Esophagus muscularis mucosa (tissue), 4 donors: ENCODE measurements around the gene CNTN5. TPM values are rescaled to one million over a fixed set of nuclear protein-coding genes. Genes with fewer than 3 reads are reported as not detected.

Source experiments
- DNase-seq: peaks from one replicate; pipeline ENCODE4 v3.0.0-alpha.2; 2017; ENCODE audit errors: extremely low spot score
- H3K27ac ChIP-seq, 4 donors: fragments of 200-600 bp; sonication (generic); replicated peaks in 1 of 4; 1 replicate in 3 of 4; 2 replicates in 1 of 4; pipeline ENCODE4 v1.5.1; 2016 to 2019; ENCODE audit warnings: mild to moderate bottlenecking in 1 of 4
- H3K27me3 ChIP-seq, 4 donors: fragments of 200-600 bp; sonication (generic); one replicate each; pipeline versions ENCODE4 v1.5.1 to v1.6.0; 2016 to 2019
- H3K36me3 ChIP-seq, 4 donors: fragments of 200-600 bp; sonication (generic); one replicate each; pipeline ENCODE4 v1.5.1; 2016 to 2019
- H3K4me1 ChIP-seq, 4 donors: fragments of 200-600 bp; sonication (generic); one replicate each; pipeline ENCODE4 v1.5.1; 2016 to 2019
- H3K4me3 ChIP-seq, 4 donors: fragments of 200-600 bp; sonication (generic); 1 replicate in 2 of 4; 2 replicates in 2 of 4; pipeline ENCODE4 v1.5.1; 2016 to 2019; ENCODE audit warnings: mild to moderate bottlenecking in 4 of 4, moderate library complexity in 1 of 4
- H3K9me3 ChIP-seq, 4 donors: fragments of 200-600 bp; sonication (generic); 1 replicate in 3 of 4; 2 replicates in 1 of 4; pipeline ENCODE4 v1.5.1; 2016 to 2019
- CTCF ChIP-seq, 3 experiments: fragments of 200-600 bp in 2 of 3; fragments of 450-650 bp in 1 of 3; sonication (generic) in 2 of 3; IDR thresholded peaks; one replicate each; pipeline ENCODE4 v1.5.1; 2017 to 2019; ENCODE audit warnings: antibody characterized with exemption in 3 of 3, mild to moderate bottlenecking in 2 of 3, moderate library complexity in 1 of 3
- EP300 ChIP-seq: sonication (generic); formaldehyde crosslinking; IDR thresholded peaks from one replicate; pipeline ENCODE4 v1.6.1; 2017; ENCODE audit warnings: antibody characterized with exemption
- POLR2A ChIP-seq: fragments of 450-650 bp; IDR thresholded peaks from one replicate; pipeline ENCODE4 v1.6.1; 2017; ENCODE audit warnings: antibody characterized with exemption, moderate library complexity, mild to moderate bottlenecking, low read depth
- POLR2AphosphoS5 ChIP-seq, 2 donors: sonication (generic); formaldehyde crosslinking; IDR thresholded peaks; one replicate each; pipeline ENCODE4 v1.6.1; 2017; ENCODE audit warnings: antibody characterized with exemption in 2 of 2
- WGBS: methylation state at CpG from one replicate; pipeline ENCODE4 v1.1.5; 2018; 5-methylcytosine and 5-hydroxymethylcytosine counted together
- intact Hi-C: fragments of 100-400 bp; cut with DNase I; formaldehyde crosslinking; loops from one replicate; pipeline ENCODE4 v1.15.1; 2023
- total RNA-seq, 4 donors: library from RNA; depleted of rRNA; stranded (reverse); fragments of >200 nt; gene quantifications; one replicate each; pipeline versions ENCODE4 v1.1.0 to v1.2.1, GENCODE V29; 2016

Gene CNTN5
- total RNA-seq, 4 donors from 2014 or later, result 0.06 TPM; not detected in 3

GRCh38 chr11:100094121-100094865 lies 1073.5 kb downstream of the CNTN5 start:
- intact Hi-C loops, result no loop called here
- TF ChIP-seq EP300, result no peak
- WGBS, result 74% methylated on average over 4 of the region's 4 CpGs
- no peaks in the 10 kb centered on the region for H3K9me3 ChIP-seq
- H3K27me3 ChIP-seq, result no peaks in the 10 kb centered on the region
- no peaks in the 10 kb centered on the region for H3K36me3 ChIP-seq
- H3K4me3 ChIP-seq, result no peak overlapping the region
- no peak for DNase-seq
- no peak overlapping the region for H3K27ac ChIP-seq
- H3K4me1 ChIP-seq, result peaks cover 0 to 2% (median 0%) of the 10 kb centered on the region in 4 donors

DNA sequence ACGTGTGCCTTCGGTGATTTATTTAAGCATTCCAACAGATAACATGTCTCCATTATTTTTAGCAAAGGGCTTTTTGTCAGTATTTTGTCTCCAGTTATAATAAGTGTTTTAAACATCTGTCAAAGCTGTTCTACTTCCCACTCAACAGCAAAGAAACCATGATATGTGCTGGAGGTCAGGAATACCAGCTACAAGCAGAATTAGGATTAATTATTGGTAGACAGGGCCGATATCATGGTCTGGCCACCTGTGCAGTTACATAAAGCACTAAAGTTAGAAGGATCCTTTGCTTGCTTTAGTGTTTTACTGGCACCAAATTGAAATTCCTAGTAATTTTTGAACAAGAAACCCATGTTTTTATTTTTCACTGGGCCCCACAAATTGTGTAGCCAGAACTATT lies 1075.1 kb downstream of the CNTN5 start:
- WGBS, result 42% methylated on average over 3 of the region's 3 CpGs
- Histone ChIP-seq H3K9me3 (no peaks in the 10 kb centered on the region), H3K27me3 (no peaks in the 10 kb centered on the region), H3K4me1 (peaks cover 0 to 2% (median 0%) of the 10 kb centered on the region in 4 donors), H3K36me3 (no peaks in the 10 kb centered on the region), H3K4me3 (no peak overlapping the region), H3K27ac (no peak overlapping the region)
- TF ChIP-seq EP300 (no peak), POLR2A (no peak), CTCF (IDR thresholded peaks at IDR 0.05) (no peak), POLR2AphosphoS5 (IDR thresholded peaks at IDR 0.05) (no peak)
- no peak for DNase-seq
- intact Hi-C loops, result no loop called here

DNA sequence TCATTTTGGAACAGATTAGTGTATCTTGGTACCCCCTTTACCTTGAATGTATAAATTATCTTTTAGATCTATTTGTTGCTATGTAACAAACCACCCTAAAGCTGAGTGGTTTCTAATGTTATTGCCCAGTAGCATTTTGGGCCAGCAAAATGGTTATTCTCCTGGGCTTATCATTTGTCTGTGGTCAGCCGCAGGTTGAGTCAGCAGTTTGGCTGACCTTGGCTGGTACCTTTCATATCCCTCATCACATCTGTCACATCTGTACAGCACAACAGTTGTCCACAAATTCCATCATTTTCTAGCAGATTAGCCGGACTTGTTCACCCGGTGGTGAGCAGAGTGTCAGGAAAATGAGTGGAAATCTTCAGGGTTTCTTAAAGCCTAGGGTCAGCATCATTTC lies 1077.8 kb downstream of the CNTN5 start:
- WGBS, result 75% methylated on average over 3 of the region's 3 CpGs

GRCh38 chr11:100105255-100105981 lies 1084.7 kb downstream of the CNTN5 start:
- TF ChIP-seq POLR2A (no peak), POLR2AphosphoS5 (IDR thresholded peaks at IDR 0.05) (no peak), EP300 (no peak), CTCF (IDR thresholded peaks at IDR 0.05) (no peak)
- Histone ChIP-seq H3K27ac (no peak overlapping the region), H3K27me3 (no peaks in the 10 kb centered on the region), H3K9me3 (no peaks in the 10 kb centered on the region), H3K36me3 (no peaks in the 10 kb centered on the region), H3K4me1 (no peaks in the 10 kb centered on the region), H3K4me3 (no peak overlapping the region)
- DNase-seq, result no peak
- WGBS, result 78% methylated on average over 4 of the region's 4 CpGs
- intact Hi-C loops, result no loop called here

More for the DNA sequence above, 1077.8 kb downstream of the CNTN5 start:
- Histone ChIP-seq H3K27ac (no peak overlapping the region), H3K4me1 (peaks cover 0 to 2% (median 0%) of the 10 kb centered on the region in 4 donors), H3K4me3 (no peak overlapping the region), H3K9me3 (no peaks in the 10 kb centered on the region), H3K27me3 (no peaks in the 10 kb centered on the region), H3K36me3 (no peaks in the 10 kb centered on the region)
- intact Hi-C loops, result no loop called here
- TF ChIP-seq POLR2A, result no peak
- no peak for TF ChIP-seq CTCF (IDR thresholded peaks at IDR 0.05)
- no peak for TF ChIP-seq POLR2AphosphoS5 (IDR thresholded peaks at IDR 0.05)
- TF ChIP-seq EP300, result no peak
- DNase-seq, result no peak

- no peaks in the 10 kb centered on the region for H3K27me3 ChIP-seq
- DNase-seq, result no peak
- no peaks in the 10 kb centered on the region for H3K36me3 ChIP-seq
- H3K27ac ChIP-seq, result no peak overlapping the region
- H3K4me1 ChIP-seq, result no peaks in the 10 kb centered on the region
- no peak for TF ChIP-seq POLR2A
- no peak for TF ChIP-seq CTCF (IDR thresholded peaks at IDR 0.05)
- TF ChIP-seq EP300, result no peak
- no peak for TF ChIP-seq POLR2AphosphoS5 (IDR thresholded peaks at IDR 0.05)
- H3K4me3 ChIP-seq, result no peak overlapping the region
- 53% methylated on average over 3 of the region's 3 CpGs for WGBS
- no peaks in the 10 kb centered on the region for H3K9me3 ChIP-seq
- intact Hi-C loops, result no loop called here
Observed at GRCh38 chr11:100105982-100106358, 1085.2 kb downstream of the CNTN5 start.
